ENCODE results near the gene PPWD1.

The PPWD1 gene

GRCh38 chr5:65623482-65623881 is 60.4 kb downstream of the PPWD1 start:
- no peak for DNase-seq (ENCODE audit: low read depth, low spot score)

- DNase-seq (ENCODE audit: low read depth, low spot score), result no peak
Measured at GRCh38 chr5:65624025-65624570, 61.0 kb downstream of the PPWD1 start, which contains the start of gene TRIM23. TRIM23 (minus strand) TSS chr5:65624333; CDS start chr5:65624274, 59 bp downstream.

GRCh38 chr5:65624571-65625555 is 61.8 kb downstream of the PPWD1 start, which contains the start of the genes SHLD3 and TRAPPC13:
SHLD3 (plus strand) TSS chr5:65625027; CDS start chr5:65629588, 4,561 bp downstream.
TRAPPC13 (plus strand) TSS chr5:65625027; CDS start chr5:65625061, 34 bp downstream.
- peak; percentile 56 for DNase-seq (ENCODE audit: low read depth, low spot score)

DNA sequence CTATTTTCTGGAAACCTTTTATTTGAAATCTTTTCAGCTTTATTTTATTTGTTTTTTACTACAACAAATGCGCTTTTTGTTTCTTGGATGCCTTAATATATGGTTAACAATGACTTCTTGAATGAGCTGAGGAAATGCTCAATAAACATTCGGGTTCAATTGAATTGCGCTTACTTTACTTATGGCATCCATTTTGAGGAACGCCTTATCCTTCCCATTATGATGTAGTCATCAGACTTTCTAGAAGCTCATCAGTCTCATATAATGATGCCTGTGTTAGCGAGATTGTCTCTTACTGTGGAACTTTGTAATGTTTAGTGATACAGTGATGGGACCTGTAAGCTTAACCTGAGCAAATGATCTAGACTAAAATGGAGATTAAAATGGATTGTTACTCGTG is 62.6 kb downstream of the PPWD1 start:
- no peak for DNase-seq (ENCODE audit: low read depth, low spot score)

DNA sequence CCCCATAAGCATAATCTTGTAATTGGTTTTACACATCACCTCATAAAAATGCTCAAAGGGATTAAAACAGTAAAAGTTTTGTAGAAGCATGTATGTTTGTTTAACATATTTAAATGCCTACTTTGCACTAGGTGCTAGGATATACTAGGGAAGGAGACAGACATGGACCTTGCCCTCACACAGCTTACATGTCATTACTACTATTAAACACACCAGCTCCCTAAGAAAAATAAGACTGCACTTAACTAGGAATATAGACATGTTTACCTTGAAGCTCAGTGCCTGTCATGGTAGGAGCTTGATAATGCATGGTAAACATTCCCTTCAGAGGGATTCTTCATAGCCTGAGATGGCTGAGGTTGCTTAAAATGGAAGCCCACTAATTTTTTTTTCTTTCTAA is 67.9 kb downstream of the PPWD1 start:
- no peak for DNase-seq (ENCODE audit: low read depth, low spot score)

Data from iPS DF 19.7 (cell line).